PC-3 (cell line): Measurements from ENCODE around the gene RBMS3.

Experiments used
- EZH2 ChIP-seq: fragments of 300-600 bp; sonication (generic); IDR thresholded peaks from one replicate; pipeline ENCODE4 v1.6.1; 2017; ENCODE audit warnings: antibody characterized with exemption, mild to moderate bottlenecking, low read length; ENCODE audit not compliant: unreplicated experiment
- EZH2phosphoT487 ChIP-seq: fragments of 300-600 bp; sonication (generic); IDR thresholded peaks from 2 replicates; pipeline ENCODE4 v1.6.1; 2018; ENCODE audit warnings: mild to moderate bottlenecking, antibody characterized with exemption, low read length, borderline replicate concordance
- TF ChIP-seq, protein P1 (sequence below): fragments of 300-600 bp; sonication (generic); conservative IDR thresholded peaks from 2 replicates; pipeline ENCODE4 v1.5.1; 2017; ENCODE audit warnings: antibody characterized with exemption, low read depth, mild to moderate bottlenecking, low read length

DNA sequence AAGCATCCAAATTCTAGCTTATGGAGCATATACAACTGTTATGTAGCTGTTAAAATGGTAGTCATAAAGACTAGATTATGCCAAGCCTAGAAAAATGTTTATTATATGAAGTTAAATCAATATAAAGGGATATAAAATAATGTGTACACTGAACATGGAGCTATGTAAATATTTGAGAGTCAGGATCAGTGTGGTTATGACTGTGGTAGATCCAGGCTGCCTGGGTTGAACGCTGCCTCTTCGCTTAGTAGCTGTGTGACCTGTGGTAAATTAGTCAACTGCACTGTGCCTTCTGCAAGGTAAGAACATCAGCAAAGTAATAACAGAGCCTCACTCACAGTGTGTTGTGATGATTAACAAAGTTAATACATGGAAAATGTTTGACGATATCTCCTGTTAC lies 212.2 kb downstream of the RBMS3 start:
- TF ChIP-seq EZH2 (no peak), EZH2phosphoT487 (no peak)
- TF ChIP-seq, protein P1, sequence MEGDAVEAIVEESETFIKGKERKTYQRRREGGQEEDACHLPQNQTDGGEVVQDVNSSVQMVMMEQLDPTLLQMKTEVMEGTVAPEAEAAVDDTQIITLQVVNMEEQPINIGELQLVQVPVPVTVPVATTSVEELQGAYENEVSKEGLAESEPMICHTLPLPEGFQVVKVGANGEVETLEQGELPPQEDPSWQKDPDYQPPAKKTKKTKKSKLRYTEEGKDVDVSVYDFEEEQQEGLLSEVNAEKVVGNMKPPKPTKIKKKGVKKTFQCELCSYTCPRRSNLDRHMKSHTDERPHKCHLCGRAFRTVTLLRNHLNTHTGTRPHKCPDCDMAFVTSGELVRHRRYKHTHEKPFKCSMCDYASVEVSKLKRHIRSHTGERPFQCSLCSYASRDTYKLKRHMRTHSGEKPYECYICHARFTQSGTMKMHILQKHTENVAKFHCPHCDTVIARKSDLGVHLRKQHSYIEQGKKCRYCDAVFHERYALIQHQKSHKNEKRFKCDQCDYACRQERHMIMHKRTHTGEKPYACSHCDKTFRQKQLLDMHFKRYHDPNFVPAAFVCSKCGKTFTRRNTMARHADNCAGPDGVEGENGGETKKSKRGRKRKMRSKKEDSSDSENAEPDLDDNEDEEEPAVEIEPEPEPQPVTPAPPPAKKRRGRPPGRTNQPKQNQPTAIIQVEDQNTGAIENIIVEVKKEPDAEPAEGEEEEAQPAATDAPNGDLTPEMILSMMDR: no peak
